HG02938 (cell line): ENCODE data around the gene CMIP.
"Not testable (repeated sequence)": the region's sequence is repeated elsewhere in the genome, so short reads cannot be mapped to it uniquely, and the experiment has no call there.

Experiments
- ATAC-seq: cut with Tn5 transposase; IDR thresholded peaks from one replicate; pipeline ENCODE4 v1.9.1; 2021; ENCODE audit warnings: mild to moderate bottlenecking, moderate library complexity; ENCODE audit not compliant: unreplicated experiment

The CMIP gene

DNA sequence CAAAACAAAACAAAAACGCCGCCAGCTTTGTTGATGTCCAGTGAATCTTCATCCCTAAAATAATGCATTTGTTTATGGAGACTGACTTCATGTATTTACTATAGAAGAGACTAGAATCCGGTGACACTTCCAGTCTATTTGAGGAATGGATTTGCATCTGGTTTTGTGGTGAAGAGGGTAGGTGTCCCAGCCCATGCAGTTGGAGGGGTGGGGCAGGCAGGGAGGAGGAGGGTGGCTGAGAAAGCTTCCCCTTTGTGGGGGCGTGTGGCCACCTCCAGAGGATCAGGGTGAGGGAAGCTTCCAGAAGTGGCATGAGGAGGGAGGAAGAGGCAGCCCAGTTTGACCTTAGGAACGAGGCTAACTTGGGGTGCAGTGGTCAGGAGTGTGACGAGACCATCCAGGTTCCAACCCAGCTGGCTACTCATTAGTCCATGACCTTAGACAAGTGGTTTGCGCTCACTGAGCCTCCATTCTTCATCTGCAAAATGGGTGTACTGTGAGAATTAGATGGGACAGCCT lies 69.5 kb downstream of the CMIP start:
- ATAC-seq: no peak

- no peak for ATAC-seq
Observed at GRCh38 chr16:81514568-81515258, 70.1 kb downstream of the CMIP start.

DNA sequence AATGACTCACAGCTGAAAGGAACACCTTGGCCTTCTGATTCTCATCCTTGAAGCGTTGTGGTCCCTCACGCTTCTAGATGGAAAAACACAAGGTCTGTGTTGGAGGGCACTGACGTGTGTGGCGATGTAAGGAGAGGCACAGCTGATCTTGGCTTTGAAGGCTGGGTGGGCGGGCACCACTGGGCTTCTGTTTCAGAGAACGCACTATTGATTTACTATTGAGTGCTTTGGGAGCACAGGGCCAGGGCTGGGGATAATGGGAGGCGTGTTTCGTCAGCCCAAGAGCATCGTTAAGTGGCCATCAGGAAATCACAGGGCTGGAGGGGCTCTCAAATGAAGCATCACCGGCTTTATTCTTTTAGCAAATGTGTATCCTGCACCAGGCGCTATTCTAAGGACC lies 70.7 kb downstream of the CMIP start:
- ATAC-seq: no peak

DNA sequence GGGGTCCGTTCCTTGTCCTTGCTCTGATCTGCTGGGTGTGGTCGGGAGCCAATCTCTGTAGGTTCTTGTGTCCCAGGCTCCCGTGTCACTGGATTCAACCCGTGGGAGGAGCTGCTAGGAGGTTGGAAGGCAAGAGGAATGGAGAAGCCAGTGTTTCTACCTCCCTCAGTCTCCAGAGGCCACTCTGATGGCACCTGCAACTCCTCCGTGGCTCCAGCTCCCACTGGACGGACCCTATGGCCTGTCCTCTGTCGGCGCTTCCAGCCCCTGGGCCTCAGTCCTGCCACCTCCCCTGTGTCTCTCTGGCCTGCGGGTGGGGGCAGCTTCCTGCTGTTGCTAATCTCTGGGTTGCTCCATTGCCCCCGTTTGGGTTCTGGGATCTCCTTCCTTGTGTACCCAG lies 71.1 kb downstream of the CMIP start:
- no peak for ATAC-seq

- no peak for ATAC-seq
Observed at GRCh38 chr16:81516478-81517149, 72.0 kb downstream of the CMIP start.

DNA sequence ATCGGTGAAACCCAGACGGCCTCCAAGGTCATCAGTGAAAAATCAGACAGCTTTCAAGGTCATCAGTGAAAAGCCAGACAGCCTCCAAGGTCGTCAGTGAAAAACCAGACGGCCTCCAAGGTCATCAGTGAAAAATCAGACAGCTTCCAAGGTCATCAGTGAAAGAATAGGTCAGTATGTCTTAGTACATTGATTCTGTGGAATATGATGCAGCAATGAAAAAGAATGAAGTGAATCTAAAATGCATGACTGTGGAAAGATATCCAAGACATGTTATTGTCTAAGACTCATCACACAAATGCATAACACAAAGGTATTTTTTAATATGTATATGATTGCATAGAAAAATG lies 72.5 kb downstream of the CMIP start:
- no peak for ATAC-seq

GRCh38 chr16:81517629-81518438 lies 73.2 kb downstream of the CMIP start:
- ATAC-seq: no peak

DNA sequence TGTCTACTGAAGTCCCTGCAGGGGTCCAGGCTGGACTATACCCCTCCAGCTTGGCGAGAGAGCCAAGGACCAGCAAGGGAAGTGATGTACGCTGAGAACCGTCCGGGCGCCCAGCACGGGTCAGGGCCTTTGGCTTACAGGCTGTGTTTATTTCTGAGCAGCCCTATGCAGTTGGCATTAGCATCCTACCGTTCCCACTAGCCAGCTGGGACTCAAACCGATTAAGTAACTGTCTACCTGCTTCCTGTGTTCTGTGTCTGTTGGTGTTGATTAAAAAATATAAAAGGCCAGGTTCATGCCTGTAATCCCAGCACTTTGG lies 73.8 kb downstream of the CMIP start:
- no peak for ATAC-seq

- ATAC-seq: no peak
Observed at GRCh38 chr16:81519301-81520150, 74.9 kb downstream of the CMIP start.

DNA sequence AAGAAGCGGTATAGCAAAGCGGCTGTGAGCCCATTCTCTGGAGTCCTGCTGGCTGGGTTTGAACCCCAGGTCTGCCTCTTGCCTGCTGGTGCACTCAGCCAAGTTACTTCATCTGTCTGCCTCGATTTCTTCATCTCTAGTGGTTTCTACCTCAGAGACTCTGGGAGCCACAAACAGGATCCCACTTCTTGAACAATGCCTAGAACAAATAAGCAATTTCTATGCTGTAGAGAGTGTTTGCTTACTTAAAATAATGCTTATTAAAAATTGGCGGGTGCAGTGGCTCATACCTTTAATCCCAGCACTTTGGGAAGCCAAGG lies 75.5 kb downstream of the CMIP start:
- no peak for ATAC-seq

DNA sequence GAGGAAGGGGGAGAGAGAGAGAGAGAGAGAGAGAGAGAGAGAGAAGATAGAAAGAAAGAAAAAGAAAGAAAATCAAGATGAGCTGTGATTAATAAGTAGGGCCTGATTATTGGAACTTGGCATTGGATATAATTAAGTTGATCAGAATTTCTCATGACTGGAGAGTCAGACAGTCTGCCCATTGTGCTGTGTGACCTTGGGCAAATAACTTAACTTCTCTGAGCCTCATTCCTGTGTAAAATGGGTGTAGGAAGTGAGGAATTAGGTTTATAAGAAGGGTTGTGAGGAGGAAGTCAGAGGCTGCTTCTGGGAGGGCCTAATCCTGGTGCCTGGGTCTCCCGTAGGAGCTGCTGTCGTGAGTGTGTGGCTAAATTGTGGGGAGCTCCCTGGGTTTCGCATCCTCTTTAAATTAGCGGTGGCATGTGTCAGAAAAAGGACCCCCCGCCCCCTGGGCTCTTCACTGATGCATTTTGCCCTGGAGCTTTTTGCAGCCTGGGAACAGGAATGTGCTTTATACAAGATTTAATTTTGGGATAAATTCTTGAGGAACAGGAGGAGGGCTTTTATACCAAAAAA lies 76.0 kb downstream of the CMIP start:
- no peak for ATAC-seq

GRCh38 chr16:81521141-81521626 lies 76.6 kb downstream of the CMIP start:
- peak; percentile 56 for ATAC-seq

- ATAC-seq: no peak
Observed at GRCh38 chr16:81522108-81522701, 77.6 kb downstream of the CMIP start.

- not testable (repeated sequence) for ATAC-seq
Observed at GRCh38 chr16:81522851-81523250, 78.2 kb downstream of the CMIP start.

DNA sequence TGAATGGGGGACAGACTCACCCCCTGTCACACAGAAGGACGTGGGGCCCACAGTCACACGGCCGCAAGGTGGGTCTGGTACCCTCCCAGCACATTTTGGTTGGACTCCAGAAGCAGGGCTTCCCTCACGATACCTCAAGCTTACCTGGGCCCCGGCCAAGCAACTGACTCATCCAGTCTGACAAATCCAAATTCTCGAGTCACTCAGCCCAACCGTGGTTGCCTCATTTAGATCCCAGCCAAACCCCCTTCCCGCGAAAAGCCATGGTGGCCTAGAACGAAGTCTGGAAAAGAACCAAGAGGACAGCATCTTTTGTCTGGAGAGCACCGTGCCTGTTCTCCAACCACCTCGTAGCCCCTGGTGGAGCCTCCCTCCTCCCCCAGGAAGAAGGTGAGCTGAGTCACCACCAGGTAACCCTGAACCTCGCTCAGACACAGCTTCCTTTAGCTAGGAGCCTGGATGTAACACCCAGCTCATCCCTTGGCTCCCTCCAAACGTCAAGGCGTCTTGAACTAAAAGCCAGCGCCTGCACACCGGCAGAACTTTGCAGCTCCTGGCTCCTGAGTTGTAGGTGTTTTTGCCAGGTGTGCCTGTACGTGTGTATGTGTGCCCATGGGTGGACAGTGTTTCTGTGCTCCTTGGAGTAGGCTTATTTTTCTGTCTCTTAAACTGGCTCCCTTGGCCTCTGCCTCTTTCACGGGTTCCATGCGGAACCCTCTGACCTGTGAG lies 78.9 kb downstream of the CMIP start:
- no peak for ATAC-seq

- ATAC-seq: no peak
Observed at GRCh38 chr16:81524382-81524781, 79.8 kb downstream of the CMIP start.

GRCh38 chr16:81524885-81525284 lies 80.3 kb downstream of the CMIP start:
- not testable (repeated sequence) for ATAC-seq

DNA sequence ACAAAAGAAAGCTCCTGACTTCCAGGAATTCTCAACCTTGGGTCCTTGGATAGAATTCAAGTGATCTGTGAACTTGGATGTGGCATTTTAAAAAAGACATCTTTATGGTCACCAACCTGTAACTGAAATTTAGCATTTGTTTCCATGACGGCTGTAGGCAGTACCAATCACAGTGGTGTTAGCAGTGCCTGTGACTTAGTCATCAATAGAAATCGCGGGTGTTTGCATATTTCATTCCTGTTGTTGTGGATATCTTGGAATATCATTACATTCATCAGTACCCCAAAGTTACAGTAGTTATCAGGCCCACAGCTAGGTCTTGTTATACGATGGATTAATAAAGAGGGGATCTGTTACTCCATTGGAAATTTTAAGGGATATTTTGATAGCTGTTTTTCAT lies 81.6 kb downstream of the CMIP start:
- no peak for ATAC-seq

DNA sequence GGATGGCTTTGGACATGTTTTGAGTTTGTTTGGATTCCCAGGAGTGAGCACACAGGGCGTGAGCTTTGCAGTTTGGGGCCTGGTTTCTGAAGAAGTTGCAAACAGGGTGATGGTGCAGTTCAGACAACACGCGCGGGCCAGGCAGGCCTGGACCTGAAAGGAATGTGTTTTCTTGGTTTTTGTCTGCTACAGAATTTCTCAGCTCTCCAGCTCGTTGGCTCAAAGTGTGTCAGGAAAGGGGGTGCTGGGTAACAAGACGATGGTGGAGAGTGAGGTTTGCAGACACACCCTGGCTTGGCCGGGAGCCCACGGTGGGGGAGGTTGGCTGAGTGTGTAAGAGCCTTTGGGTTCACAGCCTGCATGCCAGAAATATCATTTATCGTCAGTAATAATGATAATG lies 82.3 kb downstream of the CMIP start:
- ATAC-seq: no peak
